ENCODE results near the gene MYL2.

- TF ChIP-seq, protein P1, sequence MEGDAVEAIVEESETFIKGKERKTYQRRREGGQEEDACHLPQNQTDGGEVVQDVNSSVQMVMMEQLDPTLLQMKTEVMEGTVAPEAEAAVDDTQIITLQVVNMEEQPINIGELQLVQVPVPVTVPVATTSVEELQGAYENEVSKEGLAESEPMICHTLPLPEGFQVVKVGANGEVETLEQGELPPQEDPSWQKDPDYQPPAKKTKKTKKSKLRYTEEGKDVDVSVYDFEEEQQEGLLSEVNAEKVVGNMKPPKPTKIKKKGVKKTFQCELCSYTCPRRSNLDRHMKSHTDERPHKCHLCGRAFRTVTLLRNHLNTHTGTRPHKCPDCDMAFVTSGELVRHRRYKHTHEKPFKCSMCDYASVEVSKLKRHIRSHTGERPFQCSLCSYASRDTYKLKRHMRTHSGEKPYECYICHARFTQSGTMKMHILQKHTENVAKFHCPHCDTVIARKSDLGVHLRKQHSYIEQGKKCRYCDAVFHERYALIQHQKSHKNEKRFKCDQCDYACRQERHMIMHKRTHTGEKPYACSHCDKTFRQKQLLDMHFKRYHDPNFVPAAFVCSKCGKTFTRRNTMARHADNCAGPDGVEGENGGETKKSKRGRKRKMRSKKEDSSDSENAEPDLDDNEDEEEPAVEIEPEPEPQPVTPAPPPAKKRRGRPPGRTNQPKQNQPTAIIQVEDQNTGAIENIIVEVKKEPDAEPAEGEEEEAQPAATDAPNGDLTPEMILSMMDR (IDR thresholded peaks at IDR 0.05) = no peak
- no peak for TF ChIP-seq ZFX (IDR thresholded peaks at IDR 0.05; ENCODE audit: borderline replicate concordance)
These were observed 58.0 kb downstream of the MYL2 start for GRCh38 chr12:110862329-110862728.

All from 22Rv1 (cell line).